GM23338 (cell line): ENCODE results near the gene PCSK5. TPM values are rescaled to one million over a fixed set of nuclear protein-coding genes. Genes with fewer than 3 reads are reported as not detected.

Experiments used
- ATAC-seq: fragments of 200-7000 bp; cut with Tn5 transposase; 3 replicates; pipeline ENCODE4 v1.9.1; 2020
- DNase-seq: peaks from one replicate; pipeline ENCODE4 v3.0.0-alpha.2; 2015; ENCODE audit warnings: low spot score
- H2AFZ ChIP-seq: fragments of 200-600 bp; sonication (generic); 2 replicates; pipeline ENCODE4 v1.8.0; 2016; ENCODE audit warnings: antibody characterized with exemption, mild to moderate bottlenecking, moderate library complexity
- H3F3A ChIP-seq: fragments of 200-600 bp; sonication (generic); replicated peaks from 2 replicates; pipeline ENCODE4 v1.8.0; 2017; ENCODE audit warnings: antibody characterized with exemption, mixed run types, low read depth
- H3K27ac ChIP-seq: fragments of 200-600 bp; sonication (generic); 2 replicates; pipeline ENCODE4 v1.6.1; 2016; ENCODE audit warnings: low read depth
- H3K27me3 ChIP-seq: fragments of 200-600 bp; sonication (generic); 2 replicates; pipeline ENCODE4 v1.8.0; 2016; ENCODE audit warnings: mild to moderate bottlenecking, mixed run types, moderate library complexity; ENCODE audit not compliant: insufficient read depth
- H3K36me3 ChIP-seq: fragments of 200-600 bp; sonication (generic); 2 replicates; pipeline ENCODE4 v1.8.0; 2016; ENCODE audit warnings: mild to moderate bottlenecking; ENCODE audit not compliant: insufficient read depth
- H3K4me1 ChIP-seq: fragments of 200-600 bp; sonication (generic); 2 replicates; pipeline ENCODE4 v1.8.0; 2016; ENCODE audit warnings: mild to moderate bottlenecking, moderate library complexity; ENCODE audit not compliant: insufficient read depth
- H3K4me2 ChIP-seq: fragments of 200-600 bp; sonication (generic); 2 replicates; pipeline ENCODE4 v1.7.1; 2017; ENCODE audit warnings: mixed run types
- H3K4me3 ChIP-seq: fragments of 200-600 bp; sonication (generic); 2 replicates; pipeline ENCODE4 v1.6.1; 2016; ENCODE audit warnings: mixed run types
- H3K79me2 ChIP-seq: fragments of 200-600 bp; sonication (generic); replicated peaks from 2 replicates; pipeline ENCODE4 v1.8.0; 2017; ENCODE audit warnings: mild to moderate bottlenecking; ENCODE audit not compliant: insufficient read depth
- H3K9me2 ChIP-seq: fragments of 200-600 bp; sonication (generic); 2 replicates; pipeline ENCODE4 v1.8.0; 2017; ENCODE audit not compliant: insufficient read depth
- H4K20me1 ChIP-seq: fragments of 200-600 bp; sonication (generic); replicated peaks from 2 replicates; pipeline ENCODE4 v1.8.0; 2017; ENCODE audit warnings: mild to moderate bottlenecking; ENCODE audit not compliant: insufficient read depth
- H3K27ac Mint-ChIP-seq: 2 replicates; pipeline ENCODE4 v1.8.0; 2020; ENCODE audit warnings: inconsistent platforms, mild to moderate bottlenecking, moderate library complexity, mixed read lengths
- H3K27me3 Mint-ChIP-seq: 3 replicates; pipeline ENCODE4 v1.8.0; 2022; ENCODE audit warnings: low read depth, mild to moderate bottlenecking, moderate library complexity, mixed read lengths, inconsistent platforms; ENCODE audit not compliant: insufficient read depth, poor library complexity
- H3K36me3 Mint-ChIP-seq: 3 replicates; pipeline ENCODE4 v1.8.0; 2021; ENCODE audit warnings: low read depth, mild to moderate bottlenecking, inconsistent platforms, moderate library complexity, mixed read lengths
- H3K4me1 Mint-ChIP-seq: 3 replicates; pipeline ENCODE4 v1.8.0; 2020; ENCODE audit warnings: mild to moderate bottlenecking, inconsistent platforms, mixed read lengths
- H3K4me3 Mint-ChIP-seq: 3 replicates; pipeline ENCODE4 v1.8.0; 2021; ENCODE audit warnings: moderate library complexity, mild to moderate bottlenecking, inconsistent platforms, mixed read lengths
- H3K9me3 Mint-ChIP-seq: 3 replicates; pipeline ENCODE4 v1.8.0; 2020; ENCODE audit warnings: moderate library complexity, mild to moderate bottlenecking, inconsistent platforms, mixed read lengths
- CREB1 ChIP-seq: fragments of 250-450 bp; sonication (Bioruptor Pico); IDR thresholded peaks from 2 replicates; pipeline ENCODE4 v1.5.0; 2020; ENCODE audit warnings: low read depth, mild to moderate bottlenecking, moderate library complexity
- EZH2 ChIP-seq: fragments of 200-600 bp; sonication (generic); IDR thresholded peaks from one replicate; pipeline ENCODE4 v1.8.0; 2017; ENCODE audit warnings: antibody characterized with exemption, mild to moderate bottlenecking, low read depth; ENCODE audit not compliant: unreplicated experiment
- EZH2phosphoT487 ChIP-seq: fragments of 200-600 bp; sonication (generic); IDR thresholded peaks from one replicate; pipeline ENCODE4 v1.8.1; 2018; ENCODE audit warnings: antibody characterized with exemption; ENCODE audit not compliant: unreplicated experiment
- JUNB ChIP-seq: IDR thresholded peaks from one replicate; pipeline ENCODE4 v1.6.1; 2016; ENCODE audit warnings: antibody characterized with exemption; ENCODE audit not compliant: unreplicated experiment
- NANOG ChIP-seq: IDR thresholded peaks from 2 replicates; pipeline ENCODE4 v1.6.1; 2016; ENCODE audit warnings: antibody characterized with exemption, borderline replicate concordance
- POLR2AphosphoS5 ChIP-seq: IDR thresholded peaks from 2 replicates; pipeline ENCODE4 v1.6.1; 2016; ENCODE audit warnings: antibody characterized with exemption, low read depth
- STAT1 ChIP-seq: IDR thresholded peaks from one replicate; pipeline ENCODE4 v1.6.1; 2016; ENCODE audit warnings: antibody characterized with exemption; ENCODE audit not compliant: unreplicated experiment
- ZNF114 ChIP-seq: fragments of 250-450 bp; sonication (Bioruptor Pico); IDR thresholded peaks from 2 replicates; pipeline ENCODE4 v1.5.0; 2020; ENCODE audit warnings: mild to moderate bottlenecking, moderate library complexity
- ZNF331 ChIP-seq: fragments of 250-450 bp; sonication (Bioruptor Pico); IDR thresholded peaks from 2 replicates; pipeline ENCODE4 v1.5.0; 2020; ENCODE audit warnings: low read depth, mild to moderate bottlenecking, moderate library complexity
- polyA plus RNA-seq: library from polyadenylated mRNA; unstranded; fragments of >200 nt; fragmentation: Nextera tagmentation; extraction: Ambion mirVana; gene quantifications from 2 replicates; pipeline ENCODE4 v1.2.1, GENCODE V29; 2016
- total RNA-seq: library from RNA; depleted of rRNA; stranded (reverse); fragments of >200 nt; shearing (Covaris generic); gene quantifications from 2 replicates; pipeline ENCODE4 v1.2.3, GENCODE V29; 2014
- TF ChIP-seq, protein P1 (sequence below): fragments of 250-450 bp; sonication (Bioruptor Pico); IDR thresholded peaks from 2 replicates; pipeline ENCODE4 v1.5.0; 2020; ENCODE audit warnings: mild to moderate bottlenecking, moderate library complexity
- TF ChIP-seq, protein P2 (sequence below): IDR thresholded peaks from one replicate; pipeline ENCODE4 v1.6.1; 2018; ENCODE audit warnings: antibody characterized with exemption; ENCODE audit not compliant: unreplicated experiment
- TF ChIP-seq, protein P3 (sequence below), 2 experiments: fragments of 200-600 bp in 1 of 2; sonication (generic) in 1 of 2; conservative IDR thresholded peaks; 2 replicates each; pipeline versions ENCODE4 v1.5.1 to v1.6.1; 2016 to 2017; ENCODE audit warnings: antibody characterized with exemption in 2 of 2, low read depth in 2 of 2, mild to moderate bottlenecking in 2 of 2, moderate library complexity in 1 of 2
- TF ChIP-seq, protein P4 (sequence below): IDR thresholded peaks from 2 replicates; pipeline ENCODE4 v1.6.1; 2016; ENCODE audit warnings: antibody characterized with exemption

Gene PCSK5
- total and polyA plus RNA-seq, 2 experiments from 2014 or later, result 12.3 to 34.8 TPM

DNA sequence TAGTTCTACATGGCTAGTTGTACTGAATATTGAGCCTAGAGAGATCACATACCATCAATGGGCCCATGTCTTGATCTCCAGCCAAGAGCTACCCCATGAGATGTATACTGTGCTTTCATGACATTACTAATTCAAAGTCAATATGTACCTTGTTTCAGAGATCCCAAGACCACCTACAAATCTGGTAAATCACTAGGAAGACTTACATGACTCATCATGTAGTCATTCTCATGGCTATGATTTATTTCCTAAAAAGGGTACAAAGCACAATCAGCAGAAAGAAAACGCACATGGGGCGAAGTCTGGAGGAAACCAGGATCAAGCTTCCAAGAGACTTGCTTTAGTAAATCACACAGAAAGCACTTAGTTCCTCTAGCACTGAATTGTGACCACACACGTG is 103.0 kb downstream of the PCSK5 start:
- peaks cover 3% of the 10 kb centered on the region for H4K20me1 ChIP-seq
- TF ChIP-seq, protein P1, sequence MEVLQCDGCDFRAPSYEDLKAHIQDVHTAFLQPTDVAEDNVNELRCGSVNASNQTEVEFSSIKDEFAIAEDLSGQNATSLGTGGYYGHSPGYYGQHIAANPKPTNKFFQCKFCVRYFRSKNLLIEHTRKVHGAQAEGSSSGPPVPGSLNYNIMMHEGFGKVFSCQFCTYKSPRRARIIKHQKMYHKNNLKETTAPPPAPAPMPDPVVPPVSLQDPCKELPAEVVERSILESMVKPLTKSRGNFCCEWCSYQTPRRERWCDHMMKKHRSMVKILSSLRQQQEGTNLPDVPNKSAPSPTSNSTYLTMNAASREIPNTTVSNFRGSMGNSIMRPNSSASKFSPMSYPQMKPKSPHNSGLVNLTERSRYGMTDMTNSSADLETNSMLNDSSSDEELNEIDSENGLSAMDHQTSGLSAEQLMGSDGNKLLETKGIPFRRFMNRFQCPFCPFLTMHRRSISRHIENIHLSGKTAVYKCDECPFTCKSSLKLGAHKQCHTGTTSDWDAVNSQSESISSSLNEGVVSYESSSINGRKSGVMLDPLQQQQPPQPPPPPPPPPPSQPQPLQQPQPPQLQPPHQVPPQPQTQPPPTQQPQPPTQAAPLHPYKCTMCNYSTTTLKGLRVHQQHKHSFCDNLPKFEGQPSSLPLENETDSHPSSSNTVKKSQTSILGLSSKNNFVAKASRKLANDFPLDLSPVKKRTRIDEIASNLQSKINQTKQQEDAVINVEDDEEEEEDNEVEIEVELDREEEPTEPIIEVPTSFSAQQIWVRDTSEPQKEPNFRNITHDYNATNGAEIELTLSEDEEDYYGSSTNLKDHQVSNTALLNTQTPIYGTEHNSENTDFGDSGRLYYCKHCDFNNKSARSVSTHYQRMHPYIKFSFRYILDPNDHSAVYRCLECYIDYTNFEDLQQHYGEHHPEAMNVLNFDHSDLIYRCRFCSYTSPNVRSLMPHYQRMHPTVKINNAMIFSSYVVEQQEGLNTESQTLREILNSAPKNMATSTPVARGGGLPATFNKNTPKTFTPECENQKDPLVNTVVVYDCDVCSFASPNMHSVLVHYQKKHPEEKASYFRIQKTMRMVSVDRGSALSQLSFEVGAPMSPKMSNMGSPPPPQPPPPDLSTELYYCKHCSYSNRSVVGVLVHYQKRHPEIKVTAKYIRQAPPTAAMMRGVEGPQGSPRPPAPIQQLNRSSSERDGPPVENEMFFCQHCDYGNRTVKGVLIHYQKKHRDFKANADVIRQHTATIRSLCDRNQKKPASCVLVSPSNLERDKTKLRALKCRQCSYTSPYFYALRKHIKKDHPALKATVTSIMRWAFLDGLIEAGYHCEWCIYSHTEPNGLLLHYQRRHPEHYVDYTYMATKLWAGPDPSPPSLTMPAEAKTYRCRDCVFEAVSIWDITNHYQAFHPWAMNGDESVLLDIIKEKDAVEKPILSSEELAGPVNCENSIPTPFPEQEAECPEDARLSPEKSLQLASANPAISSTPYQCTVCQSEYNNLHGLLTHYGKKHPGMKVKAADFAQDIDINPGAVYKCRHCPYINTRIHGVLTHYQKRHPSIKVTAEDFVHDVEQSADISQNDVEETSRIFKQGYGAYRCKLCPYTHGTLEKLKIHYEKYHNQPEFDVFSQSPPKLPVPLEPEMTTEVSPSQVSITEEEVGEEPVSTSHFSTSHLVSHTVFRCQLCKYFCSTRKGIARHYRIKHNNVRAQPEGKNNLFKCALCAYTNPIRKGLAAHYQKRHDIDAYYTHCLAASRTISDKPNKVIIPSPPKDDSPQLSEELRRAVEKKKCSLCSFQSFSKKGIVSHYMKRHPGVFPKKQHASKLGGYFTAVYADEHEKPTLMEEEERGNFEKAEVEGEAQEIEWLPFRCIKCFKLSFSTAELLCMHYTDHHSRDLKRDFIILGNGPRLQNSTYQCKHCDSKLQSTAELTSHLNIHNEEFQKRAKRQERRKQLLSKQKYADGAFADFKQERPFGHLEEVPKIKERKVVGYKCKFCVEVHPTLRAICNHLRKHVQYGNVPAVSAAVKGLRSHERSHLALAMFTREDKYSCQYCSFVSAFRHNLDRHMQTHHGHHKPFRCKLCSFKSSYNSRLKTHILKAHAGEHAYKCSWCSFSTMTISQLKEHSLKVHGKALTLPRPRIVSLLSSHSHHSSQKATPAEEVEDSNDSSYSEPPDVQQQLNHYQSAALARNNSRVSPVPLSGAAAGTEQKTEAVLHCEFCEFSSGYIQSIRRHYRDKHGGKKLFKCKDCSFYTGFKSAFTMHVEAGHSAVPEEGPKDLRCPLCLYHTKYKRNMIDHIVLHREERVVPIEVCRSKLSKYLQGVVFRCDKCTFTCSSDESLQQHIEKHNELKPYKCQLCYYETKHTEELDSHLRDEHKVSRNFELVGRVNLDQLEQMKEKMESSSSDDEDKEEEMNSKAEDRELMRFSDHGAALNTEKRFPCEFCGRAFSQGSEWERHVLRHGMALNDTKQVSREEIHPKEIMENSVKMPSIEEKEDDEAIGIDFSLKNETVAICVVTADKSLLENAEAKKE (CRISPR knock-in tag), result no peak
- TF ChIP-seq, protein P2, sequence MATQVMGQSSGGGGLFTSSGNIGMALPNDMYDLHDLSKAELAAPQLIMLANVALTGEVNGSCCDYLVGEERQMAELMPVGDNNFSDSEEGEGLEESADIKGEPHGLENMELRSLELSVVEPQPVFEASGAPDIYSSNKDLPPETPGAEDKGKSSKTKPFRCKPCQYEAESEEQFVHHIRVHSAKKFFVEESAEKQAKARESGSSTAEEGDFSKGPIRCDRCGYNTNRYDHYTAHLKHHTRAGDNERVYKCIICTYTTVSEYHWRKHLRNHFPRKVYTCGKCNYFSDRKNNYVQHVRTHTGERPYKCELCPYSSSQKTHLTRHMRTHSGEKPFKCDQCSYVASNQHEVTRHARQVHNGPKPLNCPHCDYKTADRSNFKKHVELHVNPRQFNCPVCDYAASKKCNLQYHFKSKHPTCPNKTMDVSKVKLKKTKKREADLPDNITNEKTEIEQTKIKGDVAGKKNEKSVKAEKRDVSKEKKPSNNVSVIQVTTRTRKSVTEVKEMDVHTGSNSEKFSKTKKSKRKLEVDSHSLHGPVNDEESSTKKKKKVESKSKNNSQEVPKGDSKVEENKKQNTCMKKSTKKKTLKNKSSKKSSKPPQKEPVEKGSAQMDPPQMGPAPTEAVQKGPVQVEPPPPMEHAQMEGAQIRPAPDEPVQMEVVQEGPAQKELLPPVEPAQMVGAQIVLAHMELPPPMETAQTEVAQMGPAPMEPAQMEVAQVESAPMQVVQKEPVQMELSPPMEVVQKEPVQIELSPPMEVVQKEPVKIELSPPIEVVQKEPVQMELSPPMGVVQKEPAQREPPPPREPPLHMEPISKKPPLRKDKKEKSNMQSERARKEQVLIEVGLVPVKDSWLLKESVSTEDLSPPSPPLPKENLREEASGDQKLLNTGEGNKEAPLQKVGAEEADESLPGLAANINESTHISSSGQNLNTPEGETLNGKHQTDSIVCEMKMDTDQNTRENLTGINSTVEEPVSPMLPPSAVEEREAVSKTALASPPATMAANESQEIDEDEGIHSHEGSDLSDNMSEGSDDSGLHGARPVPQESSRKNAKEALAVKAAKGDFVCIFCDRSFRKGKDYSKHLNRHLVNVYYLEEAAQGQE, result no peak
- TF ChIP-seq STAT1, result no peak
- TF ChIP-seq EZH2phosphoT487, result no peak
- TF ChIP-seq, protein P3, sequence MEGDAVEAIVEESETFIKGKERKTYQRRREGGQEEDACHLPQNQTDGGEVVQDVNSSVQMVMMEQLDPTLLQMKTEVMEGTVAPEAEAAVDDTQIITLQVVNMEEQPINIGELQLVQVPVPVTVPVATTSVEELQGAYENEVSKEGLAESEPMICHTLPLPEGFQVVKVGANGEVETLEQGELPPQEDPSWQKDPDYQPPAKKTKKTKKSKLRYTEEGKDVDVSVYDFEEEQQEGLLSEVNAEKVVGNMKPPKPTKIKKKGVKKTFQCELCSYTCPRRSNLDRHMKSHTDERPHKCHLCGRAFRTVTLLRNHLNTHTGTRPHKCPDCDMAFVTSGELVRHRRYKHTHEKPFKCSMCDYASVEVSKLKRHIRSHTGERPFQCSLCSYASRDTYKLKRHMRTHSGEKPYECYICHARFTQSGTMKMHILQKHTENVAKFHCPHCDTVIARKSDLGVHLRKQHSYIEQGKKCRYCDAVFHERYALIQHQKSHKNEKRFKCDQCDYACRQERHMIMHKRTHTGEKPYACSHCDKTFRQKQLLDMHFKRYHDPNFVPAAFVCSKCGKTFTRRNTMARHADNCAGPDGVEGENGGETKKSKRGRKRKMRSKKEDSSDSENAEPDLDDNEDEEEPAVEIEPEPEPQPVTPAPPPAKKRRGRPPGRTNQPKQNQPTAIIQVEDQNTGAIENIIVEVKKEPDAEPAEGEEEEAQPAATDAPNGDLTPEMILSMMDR (conservative IDR thresholded peaks at IDR 0.05; ENCODE audit: low read depth in 2 of 2), result no peak
- no peak for TF ChIP-seq CREB1 (CRISPR knock-in tag)
- no peak for TF ChIP-seq EZH2
- TF ChIP-seq ZNF114 (CRISPR knock-in tag), result no peak
- no peak for TF ChIP-seq NANOG
- TF ChIP-seq, protein P4, sequence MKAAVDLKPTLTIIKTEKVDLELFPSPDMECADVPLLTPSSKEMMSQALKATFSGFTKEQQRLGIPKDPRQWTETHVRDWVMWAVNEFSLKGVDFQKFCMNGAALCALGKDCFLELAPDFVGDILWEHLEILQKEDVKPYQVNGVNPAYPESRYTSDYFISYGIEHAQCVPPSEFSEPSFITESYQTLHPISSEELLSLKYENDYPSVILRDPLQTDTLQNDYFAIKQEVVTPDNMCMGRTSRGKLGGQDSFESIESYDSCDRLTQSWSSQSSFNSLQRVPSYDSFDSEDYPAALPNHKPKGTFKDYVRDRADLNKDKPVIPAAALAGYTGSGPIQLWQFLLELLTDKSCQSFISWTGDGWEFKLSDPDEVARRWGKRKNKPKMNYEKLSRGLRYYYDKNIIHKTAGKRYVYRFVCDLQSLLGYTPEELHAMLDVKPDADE, result no peak
- no peak for TF ChIP-seq POLR2AphosphoS5
- no peak for TF ChIP-seq ZNF331 (CRISPR knock-in tag)
- no peak for TF ChIP-seq JUNB
- peaks cover 12% of the 10 kb centered on the region for H3K4me1 ChIP-seq
- no peak overlapping the region for H3K27ac ChIP-seq
- no peak overlapping the region for H3K4me2 ChIP-seq
- H3K27me3 Mint-ChIP-seq, result peaks cover 3% of the 10 kb centered on the region
- ATAC-seq (no peak), DNase-seq (no peak)
- H3K79me2 ChIP-seq, result peaks cover 49% of the 10 kb centered on the region
- H3K36me3 Mint-ChIP-seq, result peaks cover 8% of the 10 kb centered on the region; the same call in 1 of the 3 replicates
- no peak overlapping the region for H3K27ac Mint-ChIP-seq
- H3K4me1 Mint-ChIP-seq, result peaks cover 14% of the 10 kb centered on the region
- H3K9me3 Mint-ChIP-seq, result no peaks in the 10 kb centered on the region
- no peak overlapping the region for H2AFZ ChIP-seq
- no peaks in the 10 kb centered on the region for H3K36me3 ChIP-seq
- no peak overlapping the region for H3K4me3 Mint-ChIP-seq
- no peaks in the 10 kb centered on the region for H3K27me3 ChIP-seq
- H3K4me3 ChIP-seq, result no peak overlapping the region
- H3F3A ChIP-seq, result no peaks in the 10 kb centered on the region
- peaks cover 14% of the 10 kb centered on the region for H3K9me2 ChIP-seq
